GM12878 (cell line): ENCODE data around the gene NFKBIB. TPM values are rescaled to one million over a fixed set of nuclear protein-coding genes. Genes with fewer than 3 reads are reported as not detected.

Experiments
- ATF7 ChIP-seq: fragments of 450-650 bp; IDR thresholded peaks from 2 replicates; pipeline ENCODE4 v1.6.1; 2016; ENCODE audit warnings: low read depth, mild to moderate bottlenecking
- CBFB ChIP-seq: IDR thresholded peaks from 2 replicates; pipeline ENCODE4 v1.6.1; 2016; ENCODE audit warnings: antibody characterized with exemption, low read depth
- E2F8 ChIP-seq: fragments of 450-650 bp; IDR thresholded peaks from 2 replicates; pipeline ENCODE4 v1.6.1; 2018; ENCODE audit warnings: mild to moderate bottlenecking, low read depth, moderate library complexity; ENCODE audit not compliant: partially characterized antibody
- ELK1 ChIP-seq: IDR thresholded peaks from 2 replicates; pipeline ENCODE4 v1.6.1; 2012; ENCODE audit warnings: low read depth, low read length, improper control_type of control experiment
- FOS ChIP-seq: IDR thresholded peaks from 3 replicates; pipeline ENCODE4 v1.6.1; 2011; ENCODE audit warnings: borderline replicate concordance; ENCODE audit not compliant: insufficient read length; ENCODE audit errors: extremely low read depth
- KAT2A ChIP-seq: conservative IDR thresholded peaks from 2 replicates; pipeline ENCODE4 v1.6.1; 2011; ENCODE audit warnings: low read depth, low read length; ENCODE audit not compliant: control insufficient read depth
- MEF2A ChIP-seq: IDR thresholded peaks from 2 replicates; pipeline ENCODE4 v1.6.1; 2011; ENCODE audit warnings: low read depth, mild to moderate bottlenecking, low read length, moderate library complexity; ENCODE audit not compliant: insufficient read depth
- MTA2 ChIP-seq: fragments of 450-650 bp; IDR thresholded peaks from 2 replicates; pipeline ENCODE4 v1.6.1; 2016; ENCODE audit warnings: low read depth, mild to moderate bottlenecking, moderate library complexity
- MTA3 ChIP-seq: IDR thresholded peaks from 2 replicates; pipeline ENCODE4 v1.6.1; 2012; ENCODE audit warnings: low read length, inconsistent platforms, borderline replicate concordance
- MXI1 ChIP-seq: fragments of 150-350 bp; IDR thresholded peaks from 2 replicates; pipeline ENCODE4 v1.6.1; 2011; ENCODE audit warnings: low read depth, mild to moderate bottlenecking, inconsistent platforms, low read length, improper control_type of control experiment
- NBN ChIP-seq: fragments of 450-650 bp; IDR thresholded peaks from 2 replicates; pipeline ENCODE4 v1.6.1; 2016
- NFXL1 ChIP-seq: fragments of 450-650 bp; IDR thresholded peaks from 2 replicates; pipeline ENCODE4 v1.6.1; 2017; ENCODE audit warnings: antibody characterized with exemption, mild to moderate bottlenecking, borderline replicate concordance
- NFYB ChIP-seq: IDR thresholded peaks from 2 replicates; pipeline ENCODE4 v1.6.1; 2011; ENCODE audit warnings: low read depth, mild to moderate bottlenecking, low read length, improper control_type of control experiment, moderate library complexity; ENCODE audit not compliant: insufficient read depth
- NRF1 ChIP-seq: conservative IDR thresholded peaks from 2 replicates; pipeline ENCODE4 v1.6.1; 2011; ENCODE audit warnings: mild to moderate bottlenecking, low read depth, low read length, improper control_type of control experiment
- POLR2AphosphoS5 ChIP-seq: IDR thresholded peaks from 2 replicates; pipeline ENCODE4 v1.6.1; 2011; ENCODE audit warnings: mild to moderate bottlenecking, low read length, inconsistent platforms
- RAD51 ChIP-seq: fragments of 450-650 bp; IDR thresholded peaks from 2 replicates; pipeline ENCODE4 v1.6.1; 2016; ENCODE audit warnings: moderate library complexity, mild to moderate bottlenecking, inconsistent platforms
- RB1 ChIP-seq: fragments of 450-650 bp; formaldehyde crosslinking; IDR thresholded peaks from 2 replicates; pipeline ENCODE4 v1.6.1; 2017; ENCODE audit warnings: mild to moderate bottlenecking, borderline replicate concordance
- RELA ChIP-seq: fragments of 450-650 bp; IDR thresholded peaks from 2 replicates; pipeline ENCODE4 v1.8.0; 2014; ENCODE audit warnings: borderline replicate concordance; ENCODE audit not compliant: partially characterized antibody
- RFX5 ChIP-seq: IDR thresholded peaks from 2 replicates; pipeline ENCODE4 v1.6.1; 2011; ENCODE audit warnings: low read depth, low read length, improper control_type of control experiment
- SPI1 ChIP-seq: IDR thresholded peaks from 2 replicates; pipeline ENCODE4 v1.6.1; 2011; ENCODE audit warnings: low read depth, mild to moderate bottlenecking, low read length, moderate library complexity, borderline replicate concordance; ENCODE audit not compliant: insufficient read depth
- STAT3 ChIP-seq: IDR thresholded peaks from 2 replicates; pipeline ENCODE4 v1.6.1; 2011; ENCODE audit warnings: low read depth, low read length, improper control_type of control experiment
- TCF3 ChIP-seq: IDR thresholded peaks from 2 replicates; pipeline ENCODE4 v1.6.1; 2012; ENCODE audit warnings: low read depth, mild to moderate bottlenecking, low read length, borderline replicate concordance; ENCODE audit not compliant: insufficient read depth
- ZBTB40 ChIP-seq: fragments of 450-650 bp; IDR thresholded peaks from 2 replicates; pipeline ENCODE4 v1.6.1; 2016; ENCODE audit warnings: mild to moderate bottlenecking, moderate library complexity, borderline replicate concordance
- polyA plus RNA-seq, 11 experiments: library from polyadenylated mRNA; depleted of rRNA in 4 of 11; unstranded in 6 of 11; stranded (reverse) in 5 of 11; fragments of >200 nt; fragmentation: Nextera tagmentation in 4 of 11; fragmentation: Illumina TruSeq in 1 of 11; extraction: Ambion mirVana in 4 of 11; extraction: Trizol in 1 of 11; gene quantifications; 1 replicate in 1 of 11; 2 replicates in 10 of 11; pipeline versions ENCODE4 v1.2.1 to v1.2.3, GENCODE V29; 2011 to 2016; ENCODE audit warnings: inconsistent platforms in 2 of 11, missing spikeins in 2 of 11, low read depth in 1 of 11
- total RNA-seq, 4 experiments: library from RNA; depleted of rRNA in 3 of 4; stranded (reverse); fragments of >200 nt in 3 of 4; fragmentation: Illumina TruSeq in 1 of 4; extraction: Trizol in 1 of 4; gene quantifications; 2 replicates each; pipeline versions ENCODE4 v1.2.1 to v1.2.3, GENCODE V29; 2013 to 2021

The NFKBIB gene
- total and polyA plus RNA-seq, 10 of the 15 experiments (the other 5 are each of a cell fraction or from before 2014, with no cell fraction given): 1.2 to 60.9 (median 31.0) TPM

- TF ChIP-seq MTA2 (no peak), E2F8 (peak; percentile 84), RAD51 (no peak), NBN (peak; percentile 80), NRF1 (0 out of 2 replicates have a peak, but pooled peaks have one; percentile 18), TCF3 (0 out of 2 replicates have a peak, but pooled peaks have one; percentile 49), ZBTB40 (peak; percentile 85; the same call in 1 of the 2 replicates), RELA (peak; percentile 95), CBFB (peak; percentile 75; the same call in 1 of the 2 replicates), MTA3 (no peak), RFX5 (peak; percentile 60), POLR2AphosphoS5 (peak; percentile 77), MEF2A (no peak), NFYB (peak; percentile 97), RB1 (peak; percentile 65), NFXL1 (no peak), KAT2A (no peak), FOS (peak; percentile 75), SPI1 (0 out of 2 replicates have a peak, but pooled peaks have one; percentile 19), STAT3 (no peak), MXI1 (no peak; the same call in 1 of the 2 replicates), ELK1 (peak; percentile 67; the same call in 1 of the 2 replicates), ATF7 (peak; percentile 52; the same call in 1 of the 2 replicates)
These were observed at the start of gene NFKBIB, which contains the start of gene SIRT2 (continued) for GRCh38 chr19:38899447-38900201.
